Upper lobe of right lung (tissue), 1 donor: ENCODE results near the gene LHFPL6. TPM values are rescaled to one million over a fixed set of nuclear protein-coding genes. Genes with fewer than 3 reads are reported as not detected.

Experiments
- ATAC-seq: fragments of 200-7000 bp; cut with Tn5 transposase; one replicate; pipeline ENCODE4 v1.9.1; 2020; ENCODE audit warnings: mild to moderate bottlenecking, moderate library complexity
- DNase-seq: peaks from one replicate; pipeline ENCODE4 v3.0.0-alpha.2; 2020
- H3K27ac ChIP-seq: fragments of 200-600 bp; one replicate; pipeline ENCODE4 v1.8.0; 2022
- H3K27me3 ChIP-seq: fragments of 200-600 bp; one replicate; pipeline ENCODE4 v1.8.0; 2022; ENCODE audit warnings: mild to moderate bottlenecking
- H3K36me3 ChIP-seq: fragments of 200-600 bp; one replicate; pipeline ENCODE4 v1.8.0; 2022
- H3K4me1 ChIP-seq: fragments of 200-600 bp; one replicate; pipeline ENCODE4 v1.8.0; 2022
- H3K4me3 ChIP-seq: fragments of 200-600 bp; one replicate; pipeline ENCODE4 v1.8.0; 2022; ENCODE audit warnings: mild to moderate bottlenecking
- H3K9me3 ChIP-seq: fragments of 200-600 bp; one replicate; pipeline ENCODE4 v1.8.0; 2022
- CTCF ChIP-seq: fragments of 200-600 bp; IDR thresholded peaks from one replicate; pipeline ENCODE4 v1.8.0; 2022; ENCODE audit warnings: antibody characterized with exemption
- intact Hi-C: fragments of 100-400 bp; cut with DNase I; formaldehyde crosslinking; loops from one replicate; pipeline ENCODE4 v1.11.0; 2022
- total RNA-seq: library from RNA; stranded (reverse); fragmentation: NEBNext Ultra II Directional; extraction: Animal tissue kit (Norgen Biotek cat#: 25700); gene quantifications from one replicate; pipeline ENCODE4 v1.2.1, GENCODE V29; 2021
- donor health status: DM: no; HTN: yes; CAD: no; lungs with severe emphysema.

The LHFPL6 gene
- total RNA-seq, 1 donor from 2014 or later, result 80.0 TPM

- Histone ChIP-seq H3K4me1 (no peaks in the 10 kb centered on the region), H3K27me3 (no peaks in the 10 kb centered on the region), H3K9me3 (no peaks in the 10 kb centered on the region), H3K4me3 (no peak overlapping the region), H3K27ac (no peak overlapping the region), H3K36me3 (no peaks in the 10 kb centered on the region)
- no peak for TF ChIP-seq CTCF
- DNase-seq (no peak), ATAC-seq (no peak)
- intact Hi-C loops, result no loop called here
Observed at GRCh38 chr13:39485314-39485700, 117.7 kb downstream of the LHFPL6 start.

GRCh38 chr13:39484506-39485313 is 118.3 kb downstream of the LHFPL6 start:
- ATAC-seq, result no peak
- no peaks in the 10 kb centered on the region for H3K36me3 ChIP-seq
- no peaks in the 10 kb centered on the region for H3K4me1 ChIP-seq
- no peak for DNase-seq
- H3K9me3 ChIP-seq, result no peaks in the 10 kb centered on the region
- H3K27me3 ChIP-seq, result no peaks in the 10 kb centered on the region
- intact Hi-C loops, result no loop called here
- no peak for TF ChIP-seq CTCF
- no peak overlapping the region for H3K27ac ChIP-seq
- H3K4me3 ChIP-seq, result no peak overlapping the region

GRCh38 chr13:39483326-39483725 is 119.7 kb downstream of the LHFPL6 start:
- no peak overlapping the region for H3K27ac ChIP-seq
- no peaks in the 10 kb centered on the region for H3K4me1 ChIP-seq
- no peak overlapping the region for H3K4me3 ChIP-seq
- intact Hi-C loops, result no loop called here
- DNase-seq, result no peak
- no peak for TF ChIP-seq CTCF
- ATAC-seq, result no peak
- no peaks in the 10 kb centered on the region for H3K9me3 ChIP-seq
- no peaks in the 10 kb centered on the region for H3K27me3 ChIP-seq
- H3K36me3 ChIP-seq, result no peaks in the 10 kb centered on the region

GRCh38 chr13:39481491-39481890 is 121.5 kb downstream of the LHFPL6 start:
- H3K27ac ChIP-seq, result no peak overlapping the region
- no peaks in the 10 kb centered on the region for H3K36me3 ChIP-seq

GRCh38 chr13:39474600-39474999 is 128.4 kb downstream of the LHFPL6 start:
- H3K4me3 ChIP-seq, result no peak overlapping the region
- ATAC-seq (no peak), DNase-seq (no peak)
- no peaks in the 10 kb centered on the region for H3K27me3 ChIP-seq
- no peak for TF ChIP-seq CTCF
- no peaks in the 10 kb centered on the region for H3K9me3 ChIP-seq
- H3K36me3 ChIP-seq, result no peaks in the 10 kb centered on the region
- intact Hi-C loops, result no loop called here
- no peaks in the 10 kb centered on the region for H3K4me1 ChIP-seq
- no peak overlapping the region for H3K27ac ChIP-seq

More at GRCh38 chr13:39481491-39481890, 121.5 kb downstream of the LHFPL6 start:
- DNase-seq (no peak), ATAC-seq (no peak)
- Histone ChIP-seq H3K4me1 (no peaks in the 10 kb centered on the region), H3K9me3 (no peaks in the 10 kb centered on the region), H3K4me3 (no peak overlapping the region), H3K27me3 (no peaks in the 10 kb centered on the region)
- intact Hi-C loops, result no loop called here
- no peak for TF ChIP-seq CTCF
